HEK293 (cell line): ENCODE results near the gene SELENOW.

ENCODE experiments used
- CTCF ChIA-PET: fragments of 350-600 bp; formaldehyde crosslinking; extraction: SDS; loops from one replicate; lab custom pipeline; 2021; ENCODE audit warnings: antibody characterized with exemption; lab: Yijun Ruan, JAX
- POLR2A ChIA-PET: fragments of 300-600 bp; formaldehyde crosslinking; extraction: SDS; loops from one replicate; lab custom pipeline; 2020; ENCODE audit warnings: antibody characterized with exemption, inconsistent platforms; lab: Yijun Ruan, JAX
- H3K27ac ChIP-seq: fragments of 200-500 bp; sonication (Bioruptor generic); 2 replicates; pipeline ENCODE4 v1.5.1; 2014; ENCODE audit warnings: low read depth, low read length, control low read depth, inconsistent platforms; ENCODE audit errors: extremely low read depth
- H3K36me3 ChIP-seq, 2 experiments: fragments of 200-500 bp in 1 of 2; sonication (Bioruptor generic) in 1 of 2; 1 replicate in 1 of 2; 2 replicates in 1 of 2; pipeline ENCODE4 v1.5.1; 2014 to 2017; ENCODE audit warnings: inconsistent platforms in 2 of 2, low read length in 2 of 2; ENCODE audit not compliant: control insufficient read depth in 2 of 2, insufficient read depth in 1 of 2
- H3K4me1 ChIP-seq: fragments of 200-500 bp; sonication (Bioruptor generic); 2 replicates; pipeline ENCODE4 v1.5.1; 2014; ENCODE audit warnings: mild to moderate bottlenecking, low read length, inconsistent platforms; ENCODE audit not compliant: control insufficient read depth, insufficient read depth
- H3K4me3 ChIP-seq: 2 replicates; pipeline ENCODE4 v1.5.1; 2011; ENCODE audit warnings: low read depth, mild to moderate bottlenecking, control low read depth, low read length, moderate library complexity
- H3K9me3 ChIP-seq: fragments of 200-500 bp; sonication (Bioruptor generic); 2 replicates; pipeline ENCODE4 v1.5.1; 2014; ENCODE audit warnings: low read depth, low read length, inconsistent platforms; ENCODE audit not compliant: control insufficient read depth, insufficient read depth
- IKZF3 ChIP-seq: fragments of 450-650 bp; IDR thresholded peaks from 2 replicates; pipeline ENCODE4 v1.5.0; 2018; ENCODE audit warnings: missing biosample characterization, mild to moderate bottlenecking, missing genetic modification characterization, moderate library complexity
- KLF8 ChIP-seq: fragments of 450-650 bp; formaldehyde crosslinking; IDR thresholded peaks from 2 replicates; pipeline ENCODE4 v1.5.1; 2016; ENCODE audit warnings: missing biosample characterization, missing genetic modification characterization
- MEIS1 ChIP-seq: sonication (generic); formaldehyde crosslinking; IDR thresholded peaks from 2 replicates; pipeline ENCODE4 v1.8.1; 2022; ENCODE audit warnings: missing genetic modification reagents, mild to moderate bottlenecking, borderline replicate concordance
- OSR2 ChIP-seq: fragments of 450-650 bp; formaldehyde crosslinking; IDR thresholded peaks from 2 replicates; pipeline ENCODE4 v1.5.1; 2016; ENCODE audit warnings: missing biosample characterization, missing genetic modification characterization
- TRIM28 ChIP-seq: IDR thresholded peaks from 2 replicates; pipeline ENCODE4 v1.6.1; 2011; ENCODE audit warnings: low read length, control low read depth, borderline replicate concordance
- ZFP3 ChIP-seq: fragments of 450-650 bp; formaldehyde crosslinking; IDR thresholded peaks from 2 replicates; pipeline ENCODE4 v1.5.1; 2016; ENCODE audit warnings: low read depth, missing biosample characterization, missing genetic modification characterization
- ZFP37 ChIP-seq: fragments of 450-650 bp; formaldehyde crosslinking; IDR thresholded peaks from 2 replicates; pipeline ENCODE4 v1.5.1; 2016; ENCODE audit warnings: missing biosample characterization, missing genetic modification characterization
- ZNF157 ChIP-seq: fragments of 450-650 bp; formaldehyde crosslinking; IDR thresholded peaks from 2 replicates; pipeline ENCODE4 v1.5.1; 2016; ENCODE audit warnings: missing biosample characterization, missing genetic modification characterization
- ZNF223 ChIP-seq: fragments of 450-650 bp; formaldehyde crosslinking; IDR thresholded peaks from 2 replicates; pipeline ENCODE4 v1.5.1; 2016; ENCODE audit warnings: missing biosample characterization, missing genetic modification characterization
- ZNF266 ChIP-seq: fragments of 450-650 bp; formaldehyde crosslinking; IDR thresholded peaks from 2 replicates; pipeline ENCODE4 v1.5.1; 2016; ENCODE audit warnings: missing biosample characterization, missing genetic modification characterization, low read depth
- ZNF473 ChIP-seq: fragments of 450-650 bp; formaldehyde crosslinking; IDR thresholded peaks from 2 replicates; pipeline ENCODE4 v1.5.1; 2017; ENCODE audit warnings: missing biosample characterization, missing genetic modification characterization
- ZNF623 ChIP-seq: fragments of 450-650 bp; formaldehyde crosslinking; IDR thresholded peaks from 2 replicates; pipeline ENCODE4 v1.5.1; 2016; ENCODE audit warnings: missing biosample characterization, missing genetic modification characterization
- ZNF660 ChIP-seq: fragments of 450-650 bp; IDR thresholded peaks from 2 replicates; pipeline ENCODE4 v1.5.1; 2018; ENCODE audit warnings: missing biosample characterization, mild to moderate bottlenecking, missing genetic modification characterization
- ZNF747 ChIP-seq: fragments of 450-650 bp; formaldehyde crosslinking; IDR thresholded peaks from 2 replicates; pipeline ENCODE4 v1.5.1; 2016; ENCODE audit warnings: missing biosample characterization, missing genetic modification characterization
- ZNF843 ChIP-seq: fragments of 450-650 bp; formaldehyde crosslinking; IDR thresholded peaks from 2 replicates; pipeline ENCODE4 v1.5.1; 2016; ENCODE audit warnings: missing biosample characterization, missing genetic modification characterization
- ZSCAN30 ChIP-seq: fragments of 450-650 bp; IDR thresholded peaks from 2 replicates; pipeline ENCODE4 v1.5.1; 2018; ENCODE audit warnings: missing biosample characterization, mild to moderate bottlenecking, missing genetic modification characterization, moderate library complexity
- TF ChIP-seq, protein P1 (sequence below): fragments of 450-650 bp; formaldehyde crosslinking; IDR thresholded peaks from 2 replicates; pipeline ENCODE4 v1.5.1; 2016; ENCODE audit warnings: missing biosample characterization, missing genetic modification characterization
- TF ChIP-seq, protein P2 (sequence below): fragments of 450-650 bp; formaldehyde crosslinking; IDR thresholded peaks from 2 replicates; pipeline ENCODE4 v1.5.1; 2016; ENCODE audit warnings: missing biosample characterization, missing genetic modification characterization, borderline replicate concordance
- TF ChIP-seq, protein P3 (sequence below): fragments of 450-650 bp; formaldehyde crosslinking; IDR thresholded peaks from 2 replicates; pipeline ENCODE4 v1.5.1; 2016; ENCODE audit warnings: missing biosample characterization, missing genetic modification characterization
- TF ChIP-seq, protein P4 (sequence below): fragments of 450-650 bp; formaldehyde crosslinking; IDR thresholded peaks from 2 replicates; pipeline ENCODE4 v1.5.1; 2017; ENCODE audit warnings: missing biosample characterization, missing genetic modification characterization
- TF ChIP-seq, protein P5 (sequence below): fragments of 450-650 bp; formaldehyde crosslinking; IDR thresholded peaks from 2 replicates; pipeline ENCODE4 v1.5.1; 2017; ENCODE audit warnings: missing biosample characterization, mild to moderate bottlenecking, missing genetic modification characterization, moderate library complexity

Gene SELENOW

DNA sequence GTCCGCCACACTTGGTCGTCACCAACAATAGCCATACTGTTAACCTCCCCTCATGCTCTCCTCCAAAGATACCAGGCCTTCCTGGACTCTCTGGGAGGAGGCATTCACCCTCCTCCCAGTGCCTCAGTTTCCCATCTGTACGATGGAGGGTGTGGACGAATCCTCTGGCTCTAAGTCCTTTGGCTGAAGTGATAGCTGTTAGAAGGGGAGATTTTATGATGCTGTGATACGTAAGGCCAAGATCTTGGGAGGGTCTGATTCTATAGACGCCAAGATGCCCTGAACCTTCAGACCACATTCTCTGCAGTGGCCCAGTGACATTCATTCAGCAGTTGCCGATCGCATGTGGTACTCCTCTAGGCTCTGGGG, 48.0 kb upstream of the SELENOW start:
- TF ChIP-seq, protein P1, sequence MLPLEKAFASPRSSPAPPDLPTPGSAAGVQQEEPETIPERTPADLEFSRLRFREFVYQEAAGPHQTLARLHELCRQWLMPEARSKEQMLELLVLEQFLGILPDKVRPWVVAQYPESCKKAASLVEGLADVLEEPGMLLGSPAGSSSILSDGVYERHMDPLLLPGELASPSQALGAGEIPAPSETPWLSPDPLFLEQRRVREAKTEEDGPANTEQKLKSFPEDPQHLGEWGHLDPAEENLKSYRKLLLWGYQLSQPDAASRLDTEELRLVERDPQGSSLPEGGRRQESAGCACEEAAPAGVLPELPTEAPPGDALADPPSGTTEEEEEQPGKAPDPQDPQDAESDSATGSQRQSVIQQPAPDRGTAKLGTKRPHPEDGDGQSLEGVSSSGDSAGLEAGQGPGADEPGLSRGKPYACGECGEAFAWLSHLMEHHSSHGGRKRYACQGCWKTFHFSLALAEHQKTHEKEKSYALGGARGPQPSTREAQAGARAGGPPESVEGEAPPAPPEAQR (tag by site-specific recombination), result no peak
- TF ChIP-seq IKZF3 (tag by site-specific recombination) (no peak), ZNF223 (tag by site-specific recombination) (no peak), ZNF660 (tag by site-specific recombination) (no peak), ZNF473 (no peak), MEIS1 (CRISPR knock-in tag) (no peak), TRIM28 (no peak), ZNF157 (tag by site-specific recombination) (no peak), ZNF747 (tag by site-specific recombination) (no peak), KLF8 (tag by site-specific recombination) (no peak)
- TF ChIP-seq, protein P2, sequence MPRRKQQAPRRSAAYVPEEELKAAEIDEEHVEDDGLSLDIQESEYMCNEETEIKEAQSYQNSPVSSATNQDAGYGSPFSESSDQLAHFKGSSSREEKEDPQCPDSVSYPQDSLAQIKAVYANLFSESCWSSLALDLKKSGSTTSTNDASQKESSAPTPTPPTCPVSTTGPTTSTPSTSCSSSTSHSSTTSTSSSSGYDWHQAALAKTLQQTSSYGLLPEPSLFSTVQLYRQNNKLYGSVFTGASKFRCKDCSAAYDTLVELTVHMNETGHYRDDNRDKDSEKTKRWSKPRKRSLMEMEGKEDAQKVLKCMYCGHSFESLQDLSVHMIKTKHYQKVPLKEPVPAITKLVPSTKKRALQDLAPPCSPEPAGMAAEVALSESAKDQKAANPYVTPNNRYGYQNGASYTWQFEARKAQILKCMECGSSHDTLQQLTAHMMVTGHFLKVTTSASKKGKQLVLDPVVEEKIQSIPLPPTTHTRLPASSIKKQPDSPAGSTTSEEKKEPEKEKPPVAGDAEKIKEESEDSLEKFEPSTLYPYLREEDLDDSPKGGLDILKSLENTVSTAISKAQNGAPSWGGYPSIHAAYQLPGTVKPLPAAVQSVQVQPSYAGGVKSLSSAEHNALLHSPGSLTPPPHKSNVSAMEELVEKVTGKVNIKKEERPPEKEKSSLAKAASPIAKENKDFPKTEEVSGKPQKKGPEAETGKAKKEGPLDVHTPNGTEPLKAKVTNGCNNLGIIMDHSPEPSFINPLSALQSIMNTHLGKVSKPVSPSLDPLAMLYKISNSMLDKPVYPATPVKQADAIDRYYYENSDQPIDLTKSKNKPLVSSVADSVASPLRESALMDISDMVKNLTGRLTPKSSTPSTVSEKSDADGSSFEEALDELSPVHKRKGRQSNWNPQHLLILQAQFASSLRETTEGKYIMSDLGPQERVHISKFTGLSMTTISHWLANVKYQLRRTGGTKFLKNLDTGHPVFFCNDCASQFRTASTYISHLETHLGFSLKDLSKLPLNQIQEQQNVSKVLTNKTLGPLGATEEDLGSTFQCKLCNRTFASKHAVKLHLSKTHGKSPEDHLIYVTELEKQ (tag by site-specific recombination), result no peak
- Histone ChIP-seq H3K36me3 (no peaks in the 10 kb centered on the region), H3K4me3 (no peak overlapping the region), H3K9me3 (no peaks in the 10 kb centered on the region), H3K4me1 (peaks cover 4% of the 10 kb centered on the region), H3K27ac (no peak overlapping the region)
- ChIA-PET CTCF (interaction anchor here (1.6 kb wide), 1 partner anchor 18 kb away, joined by 8 read pairs; the partner anchor contains the start of gene EHD2), POLR2A (interaction anchor here (0.8 to 1.7 kb wide), 3 partner anchors 12 to 290 kb away, joined by 4 to 6 read pairs (median 4); no protein-coding TSS in a partner anchor)

DNA sequence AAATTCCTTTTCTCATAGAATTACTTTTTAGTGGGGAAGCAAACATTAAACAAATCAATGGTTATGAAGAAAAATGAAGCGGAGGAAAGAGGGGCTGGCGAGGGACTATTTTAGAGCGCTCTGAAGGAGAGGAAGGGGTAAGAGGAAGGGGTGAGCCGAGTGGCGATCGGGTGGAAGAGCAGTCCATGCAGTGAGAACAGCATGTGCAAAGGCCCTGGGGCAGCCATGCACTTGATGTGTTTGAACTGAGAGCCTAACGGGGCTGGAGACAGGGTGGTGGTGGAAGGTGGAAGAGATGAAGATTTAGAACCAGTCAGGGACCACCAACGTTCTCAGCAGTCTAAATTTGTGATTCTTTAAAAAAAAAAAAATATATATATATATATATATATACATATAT, 47.6 kb upstream of the SELENOW start:
- no peaks in the 10 kb centered on the region for H3K36me3 ChIP-seq
- no peak overlapping the region for H3K4me3 ChIP-seq
- TF ChIP-seq ZNF623 (tag by site-specific recombination) (peak; percentile 99), ZNF266 (tag by site-specific recombination) (no peak)

DNA sequence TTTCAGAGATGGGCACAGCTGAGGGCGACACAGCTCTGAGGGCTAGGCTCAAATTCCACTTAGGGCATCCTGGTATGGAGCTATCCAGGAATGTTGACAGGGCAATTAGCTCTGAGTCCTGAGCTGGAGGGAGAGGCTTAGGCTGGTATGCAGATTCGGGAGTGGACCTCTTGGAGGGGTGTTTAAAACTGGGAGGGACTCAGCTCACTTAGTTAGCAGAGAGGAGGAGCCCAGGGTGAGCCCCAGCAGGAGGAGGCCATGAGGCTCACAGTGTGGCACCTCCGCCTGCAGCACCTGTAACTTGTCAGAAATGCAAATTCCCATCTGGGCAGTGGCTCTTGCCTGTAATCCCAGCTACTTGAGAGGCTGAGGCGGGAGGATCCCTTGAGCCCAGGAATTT, 43.4 kb upstream of the SELENOW start:
- Histone ChIP-seq H3K36me3 (no peaks in the 10 kb centered on the region), H3K4me1 (no peaks in the 10 kb centered on the region), H3K4me3 (no peak overlapping the region), H3K27ac (no peak overlapping the region), H3K9me3 (no peaks in the 10 kb centered on the region)
- CTCF ChIA-PET, result interaction anchor here (0.6 to 1.6 kb wide), 5 partner anchors 8 to 386 kb away, joined by 3 to 5 read pairs (median 4); no protein-coding TSS in a partner anchor
- POLR2A ChIA-PET, result interaction anchor here (0.6 to 1.4 kb wide), 2 partner anchors 8 to 612 kb away, joined by 4 to 5 read pairs; no protein-coding TSS in a partner anchor
- no peak for TF ChIP-seq OSR2
- TF ChIP-seq ZSCAN30 (tag by site-specific recombination), result no peak
- no peak for TF ChIP-seq ZFP37 (tag by site-specific recombination)
- TF ChIP-seq, protein P3, sequence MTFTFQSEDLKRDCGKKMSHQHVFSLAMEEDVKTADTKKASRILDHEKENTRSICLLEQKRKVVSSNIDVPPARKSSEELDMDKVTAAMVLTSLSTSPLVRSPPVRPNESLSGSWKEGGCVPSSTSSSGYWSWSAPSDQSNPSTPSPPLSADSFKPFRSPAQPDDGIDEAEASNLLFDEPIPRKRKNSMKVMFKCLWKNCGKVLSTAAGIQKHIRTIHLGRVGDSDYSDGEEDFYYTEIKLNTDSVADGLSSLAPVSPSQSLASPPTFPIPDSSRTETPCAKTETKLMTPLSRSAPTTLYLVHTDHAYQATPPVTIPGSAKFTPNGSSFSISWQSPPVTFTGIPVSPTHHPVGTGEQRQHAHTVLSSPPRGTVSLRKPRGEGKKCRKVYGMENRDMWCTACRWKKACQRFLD, result no peak
- TF ChIP-seq, protein P4, sequence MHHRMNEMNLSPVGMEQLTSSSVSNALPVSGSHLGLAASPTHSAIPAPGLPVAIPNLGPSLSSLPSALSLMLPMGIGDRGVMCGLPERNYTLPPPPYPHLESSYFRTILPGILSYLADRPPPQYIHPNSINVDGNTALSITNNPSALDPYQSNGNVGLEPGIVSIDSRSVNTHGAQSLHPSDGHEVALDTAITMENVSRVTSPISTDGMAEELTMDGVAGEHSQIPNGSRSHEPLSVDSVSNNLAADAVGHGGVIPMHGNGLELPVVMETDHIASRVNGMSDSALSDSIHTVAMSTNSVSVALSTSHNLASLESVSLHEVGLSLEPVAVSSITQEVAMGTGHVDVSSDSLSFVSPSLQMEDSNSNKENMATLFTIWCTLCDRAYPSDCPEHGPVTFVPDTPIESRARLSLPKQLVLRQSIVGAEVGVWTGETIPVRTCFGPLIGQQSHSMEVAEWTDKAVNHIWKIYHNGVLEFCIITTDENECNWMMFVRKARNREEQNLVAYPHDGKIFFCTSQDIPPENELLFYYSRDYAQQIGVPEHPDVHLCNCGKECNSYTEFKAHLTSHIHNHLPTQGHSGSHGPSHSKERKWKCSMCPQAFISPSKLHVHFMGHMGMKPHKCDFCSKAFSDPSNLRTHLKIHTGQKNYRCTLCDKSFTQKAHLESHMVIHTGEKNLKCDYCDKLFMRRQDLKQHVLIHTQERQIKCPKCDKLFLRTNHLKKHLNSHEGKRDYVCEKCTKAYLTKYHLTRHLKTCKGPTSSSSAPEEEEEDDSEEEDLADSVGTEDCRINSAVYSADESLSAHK (tag by site-specific recombination), result no peak
- TF ChIP-seq ZFP3 (tag by site-specific recombination), result no peak
- TF ChIP-seq MEIS1 (CRISPR knock-in tag), result no peak
- no peak for TF ChIP-seq ZNF843
- TF ChIP-seq, protein P5, sequence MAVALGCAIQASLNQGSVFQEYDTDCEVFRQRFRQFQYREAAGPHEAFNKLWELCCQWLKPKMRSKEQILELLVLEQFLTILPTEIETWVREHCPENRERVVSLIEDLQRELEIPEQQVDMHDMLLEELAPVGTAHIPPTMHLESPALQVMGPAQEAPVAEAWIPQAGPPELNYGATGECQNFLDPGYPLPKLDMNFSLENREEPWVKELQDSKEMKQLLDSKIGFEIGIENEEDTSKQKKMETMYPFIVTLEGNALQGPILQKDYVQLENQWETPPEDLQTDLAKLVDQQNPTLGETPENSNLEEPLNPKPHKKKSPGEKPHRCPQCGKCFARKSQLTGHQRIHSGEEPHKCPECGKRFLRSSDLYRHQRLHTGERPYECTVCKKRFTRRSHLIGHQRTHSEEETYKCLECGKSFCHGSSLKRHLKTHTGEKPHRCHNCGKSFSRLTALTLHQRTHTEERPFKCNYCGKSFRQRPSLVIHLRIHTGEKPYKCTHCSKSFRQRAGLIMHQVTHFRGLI (tag by site-specific recombination), result no peak

More for the DNA sequence above, 47.6 kb upstream of the SELENOW start:
- peaks cover 4% of the 10 kb centered on the region for H3K4me1 ChIP-seq
- H3K9me3 ChIP-seq, result no peaks in the 10 kb centered on the region
- POLR2A ChIA-PET, result no interaction called here
- H3K27ac ChIP-seq, result no peak overlapping the region
- CTCF ChIA-PET, result no interaction called here
